SK-N-SH treated with all-trans-retinoic acid at 6 μM for 48 hours (cell line): ENCODE measurements around the gene TBXA2R.

Source experiments
- ARNTL ChIP-seq: fragments of 450-650 bp; formaldehyde crosslinking; IDR thresholded peaks from 2 replicates; pipeline ENCODE4 v1.5.0; 2020; ENCODE audit warnings: low read depth, mild to moderate bottlenecking, moderate library complexity, borderline replicate concordance
- OSR1 ChIP-seq: fragments of 250-450 bp; sonication (Bioruptor Pico); IDR thresholded peaks from 2 replicates; pipeline ENCODE4 v1.8.0; 2022; ENCODE audit warnings: moderate library complexity, mild to moderate bottlenecking, inconsistent platforms
- RARB ChIP-seq: fragments of 250-450 bp; sonication (Bioruptor Pico); IDR thresholded peaks from 2 replicates; pipeline ENCODE4 v1.8.0; 2021; ENCODE audit warnings: mild to moderate bottlenecking, moderate library complexity
- TOX ChIP-seq: fragments of 250-450 bp; sonication (Bioruptor Pico); IDR thresholded peaks from 2 replicates; pipeline ENCODE4 v1.8.0; 2021; ENCODE audit warnings: mild to moderate bottlenecking, moderate library complexity, borderline replicate concordance
- ZC3H10 ChIP-seq: fragments of 250-450 bp; sonication (Bioruptor Pico); IDR thresholded peaks from 2 replicates; pipeline ENCODE4 v1.5.1; 2021; ENCODE audit warnings: mild to moderate bottlenecking, moderate library complexity
- ZNF8 ChIP-seq: fragments of 450-650 bp; formaldehyde crosslinking; IDR thresholded peaks from 2 replicates; pipeline ENCODE4 v1.5.0; 2020; ENCODE audit warnings: mild to moderate bottlenecking, moderate library complexity
- TF ChIP-seq, protein P1 (sequence below): fragments of 250-450 bp; sonication (Bioruptor Pico); IDR thresholded peaks from 2 replicates; pipeline ENCODE4 v1.5.1; 2020; ENCODE audit warnings: low read depth, mild to moderate bottlenecking, moderate library complexity
- TF ChIP-seq, protein P2 (sequence below): fragments of 250-450 bp; sonication (Bioruptor Pico); IDR thresholded peaks from 2 replicates; pipeline ENCODE4 v1.8.0; 2020; ENCODE audit warnings: mild to moderate bottlenecking, moderate library complexity, borderline replicate concordance
- TF ChIP-seq, protein P3 (sequence below): fragments of 250-450 bp; sonication (Bioruptor Pico); IDR thresholded peaks from 2 replicates; pipeline ENCODE4 v1.5.1; 2021; ENCODE audit warnings: mild to moderate bottlenecking, moderate library complexity
- TF ChIP-seq, protein P4 (sequence below): fragments of 250-450 bp; sonication (Bioruptor Pico); IDR thresholded peaks from 2 replicates; pipeline ENCODE4 v1.5.0; 2020; ENCODE audit warnings: mild to moderate bottlenecking, moderate library complexity

DNA sequence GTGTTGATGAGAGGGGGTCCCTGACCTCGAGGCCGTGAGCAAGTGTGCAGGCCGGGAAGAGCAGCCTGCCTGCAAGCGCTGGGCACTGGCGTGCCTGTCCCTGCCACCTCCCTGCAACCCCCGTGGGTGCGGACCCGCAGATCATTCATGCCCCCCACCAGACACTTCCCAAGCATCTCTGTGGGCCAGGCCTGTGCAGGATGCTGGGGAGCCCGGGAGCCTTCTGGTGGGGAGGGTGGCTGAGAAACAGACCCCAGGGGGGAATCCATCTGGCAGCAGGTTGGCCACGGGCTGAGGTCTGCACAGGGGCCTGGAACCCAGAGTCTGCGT lies 38.4 kb upstream of the TBXA2R start:
- TF ChIP-seq, protein P1, sequence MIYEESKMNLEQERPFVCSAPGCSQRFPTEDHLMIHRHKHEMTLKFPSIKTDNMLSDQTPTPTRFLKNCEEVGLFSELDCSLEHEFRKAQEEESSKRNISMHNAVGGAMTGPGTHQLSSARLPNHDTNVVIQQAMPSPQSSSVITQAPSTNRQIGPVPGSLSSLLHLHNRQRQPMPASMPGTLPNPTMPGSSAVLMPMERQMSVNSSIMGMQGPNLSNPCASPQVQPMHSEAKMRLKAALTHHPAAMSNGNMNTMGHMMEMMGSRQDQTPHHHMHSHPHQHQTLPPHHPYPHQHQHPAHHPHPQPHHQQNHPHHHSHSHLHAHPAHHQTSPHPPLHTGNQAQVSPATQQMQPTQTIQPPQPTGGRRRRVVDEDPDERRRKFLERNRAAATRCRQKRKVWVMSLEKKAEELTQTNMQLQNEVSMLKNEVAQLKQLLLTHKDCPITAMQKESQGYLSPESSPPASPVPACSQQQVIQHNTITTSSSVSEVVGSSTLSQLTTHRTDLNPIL (CRISPR knock-in tag) = no peak
- no peak for TF ChIP-seq ARNTL (CRISPR knock-in tag)
- TF ChIP-seq OSR1 (CRISPR knock-in tag) = no peak
- TF ChIP-seq TOX = no peak
- TF ChIP-seq RARB (CRISPR knock-in tag) = no peak
- TF ChIP-seq, protein P2, sequence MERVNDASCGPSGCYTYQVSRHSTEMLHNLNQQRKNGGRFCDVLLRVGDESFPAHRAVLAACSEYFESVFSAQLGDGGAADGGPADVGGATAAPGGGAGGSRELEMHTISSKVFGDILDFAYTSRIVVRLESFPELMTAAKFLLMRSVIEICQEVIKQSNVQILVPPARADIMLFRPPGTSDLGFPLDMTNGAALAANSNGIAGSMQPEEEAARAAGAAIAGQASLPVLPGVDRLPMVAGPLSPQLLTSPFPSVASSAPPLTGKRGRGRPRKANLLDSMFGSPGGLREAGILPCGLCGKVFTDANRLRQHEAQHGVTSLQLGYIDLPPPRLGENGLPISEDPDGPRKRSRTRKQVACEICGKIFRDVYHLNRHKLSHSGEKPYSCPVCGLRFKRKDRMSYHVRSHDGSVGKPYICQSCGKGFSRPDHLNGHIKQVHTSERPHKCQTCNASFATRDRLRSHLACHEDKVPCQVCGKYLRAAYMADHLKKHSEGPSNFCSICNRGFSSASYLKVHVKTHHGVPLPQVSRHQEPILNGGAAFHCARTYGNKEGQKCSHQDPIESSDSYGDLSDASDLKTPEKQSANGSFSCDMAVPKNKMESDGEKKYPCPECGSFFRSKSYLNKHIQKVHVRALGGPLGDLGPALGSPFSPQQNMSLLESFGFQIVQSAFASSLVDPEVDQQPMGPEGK (CRISPR knock-in tag) = no peak
- no peak for TF ChIP-seq ZNF8 (CRISPR knock-in tag)
- TF ChIP-seq, protein P3, sequence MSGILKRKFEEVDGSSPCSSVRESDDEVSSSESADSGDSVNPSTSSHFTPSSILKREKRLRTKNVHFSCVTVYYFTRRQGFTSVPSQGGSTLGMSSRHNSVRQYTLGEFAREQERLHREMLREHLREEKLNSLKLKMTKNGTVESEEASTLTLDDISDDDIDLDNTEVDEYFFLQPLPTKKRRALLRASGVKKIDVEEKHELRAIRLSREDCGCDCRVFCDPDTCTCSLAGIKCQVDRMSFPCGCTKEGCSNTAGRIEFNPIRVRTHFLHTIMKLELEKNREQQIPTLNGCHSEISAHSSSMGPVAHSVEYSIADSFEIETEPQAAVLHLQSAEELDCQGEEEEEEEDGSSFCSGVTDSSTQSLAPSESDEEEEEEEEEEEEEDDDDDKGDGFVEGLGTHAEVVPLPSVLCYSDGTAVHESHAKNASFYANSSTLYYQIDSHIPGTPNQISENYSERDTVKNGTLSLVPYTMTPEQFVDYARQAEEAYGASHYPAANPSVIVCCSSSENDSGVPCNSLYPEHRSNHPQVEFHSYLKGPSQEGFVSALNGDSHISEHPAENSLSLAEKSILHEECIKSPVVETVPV (CRISPR knock-in tag) = no peak
- TF ChIP-seq, protein P4, sequence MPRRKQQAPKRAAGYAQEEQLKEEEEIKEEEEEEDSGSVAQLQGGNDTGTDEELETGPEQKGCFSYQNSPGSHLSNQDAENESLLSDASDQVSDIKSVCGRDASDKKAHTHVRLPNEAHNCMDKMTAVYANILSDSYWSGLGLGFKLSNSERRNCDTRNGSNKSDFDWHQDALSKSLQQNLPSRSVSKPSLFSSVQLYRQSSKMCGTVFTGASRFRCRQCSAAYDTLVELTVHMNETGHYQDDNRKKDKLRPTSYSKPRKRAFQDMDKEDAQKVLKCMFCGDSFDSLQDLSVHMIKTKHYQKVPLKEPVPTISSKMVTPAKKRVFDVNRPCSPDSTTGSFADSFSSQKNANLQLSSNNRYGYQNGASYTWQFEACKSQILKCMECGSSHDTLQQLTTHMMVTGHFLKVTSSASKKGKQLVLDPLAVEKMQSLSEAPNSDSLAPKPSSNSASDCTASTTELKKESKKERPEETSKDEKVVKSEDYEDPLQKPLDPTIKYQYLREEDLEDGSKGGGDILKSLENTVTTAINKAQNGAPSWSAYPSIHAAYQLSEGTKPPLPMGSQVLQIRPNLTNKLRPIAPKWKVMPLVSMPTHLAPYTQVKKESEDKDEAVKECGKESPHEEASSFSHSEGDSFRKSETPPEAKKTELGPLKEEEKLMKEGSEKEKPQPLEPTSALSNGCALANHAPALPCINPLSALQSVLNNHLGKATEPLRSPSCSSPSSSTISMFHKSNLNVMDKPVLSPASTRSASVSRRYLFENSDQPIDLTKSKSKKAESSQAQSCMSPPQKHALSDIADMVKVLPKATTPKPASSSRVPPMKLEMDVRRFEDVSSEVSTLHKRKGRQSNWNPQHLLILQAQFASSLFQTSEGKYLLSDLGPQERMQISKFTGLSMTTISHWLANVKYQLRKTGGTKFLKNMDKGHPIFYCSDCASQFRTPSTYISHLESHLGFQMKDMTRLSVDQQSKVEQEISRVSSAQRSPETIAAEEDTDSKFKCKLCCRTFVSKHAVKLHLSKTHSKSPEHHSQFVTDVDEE (CRISPR knock-in tag) = no peak
- no peak for TF ChIP-seq ZC3H10 (CRISPR knock-in tag)
